Fibroblast of skin of scalp (primary cell): Measurements from ENCODE around the gene FERMT2.
"Not testable (repeated sequence)": the region's sequence is repeated elsewhere in the genome, so short reads cannot be mapped to it uniquely, and the experiment has no call there.

ENCODE experiments used
- DNase-seq: peaks from one replicate; pipeline ENCODE4 v3.0.0-alpha.2; 2013

The FERMT2 gene

GRCh38 chr14:52898496-52898895 is 52.4 kb downstream of the FERMT2 start:
- peak; percentile 41 for DNase-seq

GRCh38 chr14:52895000-52895399 is 55.9 kb downstream of the FERMT2 start:
- no peak for DNase-seq

GRCh38 chr14:52891800-52892199 is 59.0 kb downstream of the FERMT2 start:
- DNase-seq, result no peak

- no peak for DNase-seq
These were observed 61.7 kb downstream of the FERMT2 start for GRCh38 chr14:52888839-52889838.

DNA sequence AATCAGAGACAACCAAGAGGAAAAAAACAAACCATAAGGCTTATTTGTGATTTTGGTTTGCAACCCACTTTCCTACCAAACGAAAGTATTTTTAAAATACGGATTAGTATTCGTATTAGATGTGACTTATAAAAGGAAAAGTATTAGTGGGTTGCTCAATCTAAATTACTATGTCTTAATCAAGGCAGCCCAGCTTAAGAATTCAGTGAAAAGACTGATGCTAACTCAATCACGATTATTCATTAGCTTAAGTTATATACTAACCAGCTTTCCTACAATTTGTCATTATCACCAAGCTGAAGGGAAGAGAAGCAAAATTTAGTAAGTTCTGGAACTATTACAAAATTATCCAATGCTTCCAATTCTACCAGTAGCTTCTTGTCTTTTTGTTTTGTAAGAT is 62.7 kb downstream of the FERMT2 start:
- no peak for DNase-seq

- peak; percentile 59 for DNase-seq
These were observed 65.6 kb downstream of the FERMT2 start for GRCh38 chr14:52885230-52885629.

DNA sequence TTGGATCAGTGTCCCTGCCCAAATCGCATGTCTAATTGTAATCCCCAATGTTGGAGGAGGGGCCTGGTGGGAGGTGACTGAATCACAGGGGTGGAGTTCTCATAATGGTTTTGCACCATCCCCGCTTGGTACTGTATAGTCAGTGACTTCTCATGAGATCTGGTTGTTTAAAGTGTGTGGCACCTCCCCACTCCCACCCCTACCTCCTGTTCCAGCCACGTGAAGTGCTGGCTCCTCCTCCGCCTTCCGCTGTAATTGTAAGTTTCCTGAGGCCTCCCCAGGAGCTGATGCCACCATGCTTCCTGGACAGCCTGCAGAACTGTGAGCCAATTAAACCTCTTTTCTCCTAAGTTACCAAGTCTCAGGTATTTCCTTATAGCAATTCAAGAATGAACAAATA is 67.2 kb downstream of the FERMT2 start:
- peak; percentile 16 for DNase-seq

GRCh38 chr14:52882824-52883223 is 68.0 kb downstream of the FERMT2 start:
- DNase-seq, result no peak

DNA sequence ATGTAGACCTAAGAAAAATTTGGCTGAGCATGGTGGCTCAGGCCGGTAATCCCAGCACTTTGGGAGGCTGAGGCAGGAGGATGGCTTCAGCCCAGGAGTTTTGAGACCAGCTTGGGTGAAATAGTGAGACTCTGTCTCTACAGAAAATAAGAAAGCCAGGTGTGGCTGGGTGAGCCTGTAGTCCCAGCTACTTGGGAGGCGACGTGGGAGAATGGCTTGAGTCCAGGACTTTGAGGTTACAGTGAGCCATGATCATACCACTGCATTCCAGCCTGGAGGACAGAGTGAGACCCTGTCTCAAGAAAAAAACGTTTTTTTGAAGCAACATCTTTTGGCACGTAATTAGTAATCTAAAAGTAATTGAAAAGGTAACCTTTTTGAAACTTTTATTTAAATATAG is 70.9 kb downstream of the FERMT2 start:
- peak; percentile 51 for DNase-seq

GRCh38 chr14:52878946-52879345 is 71.9 kb downstream of the FERMT2 start:
- no peak for DNase-seq

- no peak for DNase-seq
These were observed 72.4 kb downstream of the FERMT2 start for GRCh38 chr14:52878469-52878868.

- peak; percentile 76 for DNase-seq
These were observed 73.2 kb downstream of the FERMT2 start for GRCh38 chr14:52877628-52878027.

DNA sequence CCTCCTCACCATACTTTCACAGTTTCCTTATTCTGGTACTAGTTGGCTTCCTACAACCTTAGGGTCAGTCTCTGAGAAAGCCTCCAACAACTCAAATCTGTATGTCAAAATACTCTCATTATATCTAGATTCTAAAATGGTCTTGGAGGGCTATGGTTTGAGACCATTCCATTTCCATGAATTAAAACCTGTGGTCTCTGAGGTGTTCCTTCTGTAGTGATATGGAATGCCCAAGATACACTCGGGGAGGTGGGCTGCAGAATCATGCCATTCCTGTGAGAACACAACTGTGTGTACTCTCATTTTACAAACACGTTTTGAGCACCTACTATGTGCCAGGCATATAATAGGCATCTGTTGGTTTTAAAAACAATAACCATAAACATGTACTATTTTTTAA is 74.0 kb downstream of the FERMT2 start:
- DNase-seq, result peak; percentile 15

- DNase-seq, result peak; percentile 82
These were observed 74.5 kb downstream of the FERMT2 start for GRCh38 chr14:52876311-52876710.

GRCh38 chr14:52875707-52876106 is 75.1 kb downstream of the FERMT2 start:
- no peak for DNase-seq

DNA sequence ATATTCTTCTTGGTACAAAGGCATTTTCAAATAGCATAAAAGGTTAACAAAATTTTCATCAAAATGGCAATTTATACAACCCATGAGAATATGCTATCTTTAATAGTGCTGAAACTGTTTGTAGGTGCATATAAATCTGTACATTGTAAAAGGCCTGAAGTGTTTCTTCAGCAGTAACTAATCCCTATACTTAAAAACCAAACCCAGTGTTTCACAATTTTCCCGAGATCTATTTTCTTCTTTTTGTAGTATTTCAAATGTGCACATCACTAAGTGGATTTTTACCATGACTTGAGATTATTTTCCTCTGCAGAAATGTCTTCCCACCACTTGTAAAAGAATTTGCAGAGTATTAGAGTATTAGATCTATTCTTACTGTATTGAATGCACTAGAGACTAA is 76.5 kb downstream of the FERMT2 start:
- no peak for DNase-seq

- DNase-seq, result peak; percentile 50
These were observed 77.2 kb downstream of the FERMT2 start for GRCh38 chr14:52873694-52874093.

- no peak for DNase-seq
These were observed 77.8 kb downstream of the FERMT2 start for GRCh38 chr14:52873065-52873464.

DNA sequence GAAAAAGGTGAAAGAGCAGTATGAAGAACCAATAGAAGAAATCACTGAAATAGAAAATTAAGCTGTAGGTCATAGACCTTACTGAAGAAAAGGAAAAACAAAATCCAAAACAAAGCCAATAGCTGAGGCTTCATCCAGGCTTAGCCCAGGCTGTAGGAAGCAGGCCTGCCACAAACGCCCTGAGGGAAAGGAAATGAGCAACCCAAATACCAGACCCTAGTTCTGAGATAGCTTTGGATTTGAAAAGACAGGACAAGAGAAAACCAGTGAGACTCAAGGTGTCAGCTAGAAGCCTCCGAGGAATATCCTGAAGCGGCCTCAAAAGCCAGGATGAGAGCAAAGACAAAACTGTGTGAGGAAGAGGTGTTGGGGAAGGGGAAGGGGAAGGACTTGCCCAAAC is 79.2 kb downstream of the FERMT2 start:
- no peak for DNase-seq

DNA sequence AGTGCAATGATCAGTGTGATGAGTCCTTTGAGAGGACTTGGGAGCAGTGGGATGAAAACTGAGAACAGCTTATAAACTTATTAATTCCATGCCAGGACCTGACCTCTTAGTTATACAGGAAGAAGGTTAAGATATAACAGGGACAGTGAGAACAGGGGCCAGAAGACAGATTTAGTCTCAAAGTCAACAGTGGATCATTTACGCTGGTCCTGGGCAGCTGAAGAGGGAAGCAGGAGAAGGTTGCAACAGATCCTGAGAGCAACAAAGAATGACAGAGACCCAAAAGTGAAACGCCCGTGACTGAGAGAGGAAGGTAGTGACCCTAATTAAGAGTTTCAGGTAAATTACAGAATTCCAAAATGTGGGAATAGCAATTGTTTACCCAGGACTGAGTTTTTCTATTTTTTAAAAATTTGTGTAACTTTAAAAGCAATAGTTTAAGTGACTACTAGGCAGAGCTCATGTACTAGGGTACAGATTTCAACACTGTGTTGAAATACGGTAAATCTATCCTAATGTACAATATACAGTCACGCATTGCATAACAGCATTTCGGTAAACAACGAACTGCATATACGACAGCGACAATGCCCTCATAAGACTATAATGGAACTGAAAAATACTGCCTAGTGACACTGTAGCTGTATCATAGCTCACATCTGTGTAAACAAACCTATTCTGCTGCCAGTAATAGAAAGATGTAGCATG is 81.8 kb downstream of the FERMT2 start:
- DNase-seq, result no peak

GRCh38 chr14:52864893-52865292 is 86.0 kb downstream of the FERMT2 start:
- DNase-seq, result not testable (repeated sequence)

DNA sequence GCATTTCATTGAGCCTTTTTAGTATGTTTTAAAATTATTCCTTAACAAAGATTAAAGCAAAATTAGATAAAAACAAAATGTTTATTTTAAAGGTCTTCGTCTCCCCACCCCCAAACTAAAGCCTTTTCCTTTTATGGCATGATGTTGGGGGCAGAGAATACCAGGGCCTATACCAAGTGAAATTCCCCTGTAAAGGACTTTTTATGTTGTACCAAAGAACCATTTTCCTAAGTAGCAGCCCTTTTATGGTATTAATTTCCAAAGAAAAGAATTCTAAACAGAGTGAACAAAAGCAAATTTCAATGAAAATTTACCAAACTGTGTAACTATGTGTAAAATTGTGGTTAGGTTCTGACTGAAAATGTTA is 87.5 kb downstream of the FERMT2 start:
- peak; percentile 75 for DNase-seq

DNA sequence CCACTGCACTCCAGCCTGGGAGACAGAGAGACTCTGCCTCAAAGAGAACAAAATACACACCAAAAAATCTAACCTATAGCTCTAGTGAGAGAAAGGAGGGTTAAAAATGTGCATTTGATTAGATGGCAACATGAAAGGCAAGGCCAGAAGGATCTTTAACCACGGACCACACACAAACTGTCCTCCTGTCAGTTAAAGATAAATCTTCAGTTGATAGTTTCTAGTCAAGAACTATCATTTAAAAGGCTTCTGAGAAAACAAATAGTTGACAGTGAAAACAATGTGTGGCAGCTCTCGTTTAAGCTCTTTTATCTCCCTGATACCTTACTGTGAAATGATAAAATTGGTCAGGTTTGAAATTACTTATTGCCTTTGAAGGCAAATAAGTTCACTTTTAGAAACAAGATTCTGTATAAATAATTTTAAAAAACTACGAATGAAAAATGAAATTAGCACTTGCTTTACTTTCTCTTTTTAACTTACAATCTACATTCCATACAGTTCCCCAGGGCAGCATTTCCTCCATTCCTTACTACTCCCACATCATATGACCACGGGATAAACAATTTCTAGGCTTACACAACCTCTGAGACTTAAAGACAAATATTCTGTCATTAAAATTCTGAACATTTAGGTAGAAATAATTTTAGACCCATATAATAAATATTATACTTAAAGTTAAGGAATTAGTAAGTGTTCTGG is 88.1 kb downstream of the FERMT2 start:
- peak; percentile 88 for DNase-seq
